GM12878 (cell line): ENCODE results near the gene IPCEF1. TPM values are rescaled to one million over a fixed set of nuclear protein-coding genes. Genes with fewer than 3 reads are reported as not detected.

Experiments used
- ATAC-seq: fragments of 200-7000 bp; cut with Tn5 transposase; 3 replicates; pipeline ENCODE4 v1.9.1; 2020; ENCODE audit warnings: mild to moderate bottlenecking, moderate library complexity
- BruUV-seq: library from RNA; stranded (reverse); fragments of 400-500 nt; replicated peaks from 2 replicates; lab custom pipeline; 2021; lab: Mats Ljungman, UMichigan
- CTCF ChIA-PET: fragments of 300-600 bp; sonication (Branson Sonifier 250); formaldehyde crosslinking; extraction: SDS; loops from one replicate; lab custom pipeline; 2021; ENCODE audit warnings: inconsistent platforms; lab: Yijun Ruan, JAX
- POLR2A ChIA-PET: fragments of 350-600 bp; formaldehyde crosslinking; extraction: SDS; loops from one replicate; lab custom pipeline; 2021; ENCODE audit warnings: inconsistent platforms; lab: Charles Lee
- RAD21 ChIA-PET: fragments of 300-600 bp; sonication (Branson Sonifier 250); formaldehyde crosslinking; loops from one replicate; lab custom pipeline; 2023; ENCODE audit warnings: antibody characterized with exemption; ENCODE audit not compliant: unreplicated experiment; lab: Charles Lee
- SMC1A ChIA-PET: fragments of 300-600 bp; sonication (Branson Sonifier 250); formaldehyde crosslinking; loops from one replicate; lab custom pipeline; 2023; ENCODE audit not compliant: unreplicated experiment, uncharacterized antibody; lab: Charles Lee
- DNase-seq: peaks from one replicate; pipeline ENCODE4 v3.0.0-alpha.2; 2011; ENCODE audit warnings: low read depth, low spot score
- FAIRE-seq: peaks from 3 replicates; lab custom pipeline; 2011; peaks lifted over from hg19 to GRCh38; lab: Jason Lieb, UNC
- H2AFZ ChIP-seq: 2 replicates; pipeline ENCODE4 v1.6.0; 2011; ENCODE audit warnings: low read depth, low read length, control low read depth; ENCODE audit not compliant: control insufficient read depth
- H3K27ac ChIP-seq: 2 replicates; pipeline ENCODE4 v1.5.1; 2011; ENCODE audit warnings: control low read depth; ENCODE audit not compliant: control insufficient read depth, insufficient read depth
- H3K27me3 ChIP-seq, 2 experiments: replicated peaks in 1 of 2; 2 replicates each; pipeline versions ENCODE4 v1.6.0 to v1.6.1; 2011; ENCODE audit warnings: low read length in 1 of 2; ENCODE audit not compliant: control insufficient read depth in 2 of 2, insufficient read depth in 2 of 2
- H3K36me3 ChIP-seq, 2 experiments: 2 replicates each; pipeline ENCODE4 v1.5.1; 2011; ENCODE audit warnings: low read length in 1 of 2; ENCODE audit not compliant: control insufficient read depth in 2 of 2, insufficient read depth in 2 of 2
- H3K4me1 ChIP-seq: 2 replicates; pipeline ENCODE4 v1.6.1; 2011; ENCODE audit warnings: mild to moderate bottlenecking, low read length, moderate library complexity, mixed read lengths; ENCODE audit not compliant: control insufficient read depth, insufficient read depth
- H3K4me2 ChIP-seq: 2 replicates; pipeline ENCODE4 v1.6.0; 2011; ENCODE audit warnings: control low read depth; ENCODE audit not compliant: control insufficient read depth, insufficient read depth
- H3K4me3 ChIP-seq: fragments of 200-600 bp; sonication (generic); 2 replicates; pipeline ENCODE4 v1.5.1; 2016
- H3K79me2 ChIP-seq: 2 replicates; pipeline ENCODE4 v1.6.0; 2011; ENCODE audit warnings: low read length; ENCODE audit not compliant: control insufficient read depth, insufficient read depth
- H3K9ac ChIP-seq: 2 replicates; pipeline ENCODE4 v1.8.0; 2011; ENCODE audit warnings: low read length, control low read depth, mixed read lengths; ENCODE audit not compliant: control insufficient read depth, insufficient read depth
- H3K9me3 ChIP-seq: replicated peaks from 3 replicates; pipeline ENCODE4 v1.5.1; 2011; ENCODE audit warnings: mild to moderate bottlenecking, low read length; ENCODE audit not compliant: control insufficient read depth, insufficient read depth
- H4K20me1 ChIP-seq: 2 replicates; pipeline ENCODE4 v1.6.0; 2011; ENCODE audit not compliant: control insufficient read depth, insufficient read depth
- CREM ChIP-seq: IDR thresholded peaks from 2 replicates; pipeline ENCODE4 v1.6.1; 2014; ENCODE audit warnings: antibody characterized with exemption, low read depth
- HDAC6 ChIP-seq: fragments of 200-600 bp; sonication (generic); IDR thresholded peaks from one replicate; pipeline ENCODE4 v1.8.0; 2017; ENCODE audit warnings: antibody characterized with exemption; ENCODE audit not compliant: unreplicated experiment
- MEF2B ChIP-seq: fragments of 450-650 bp; IDR thresholded peaks from 2 replicates; pipeline ENCODE4 v1.6.1; 2018; ENCODE audit warnings: mild to moderate bottlenecking, moderate library complexity; ENCODE audit not compliant: partially characterized antibody, poor library complexity, severe bottlenecking
- NR2C2 ChIP-seq: IDR thresholded peaks from 2 replicates; pipeline ENCODE4 v1.6.1; 2011; ENCODE audit warnings: borderline replicate concordance, low read depth; ENCODE audit not compliant: control insufficient read depth, insufficient read length
- POLR2AphosphoS5 ChIP-seq: IDR thresholded peaks from 2 replicates; pipeline ENCODE4 v1.6.1; 2011; ENCODE audit warnings: mild to moderate bottlenecking, low read length, inconsistent platforms
- SKIL ChIP-seq: fragments of 450-650 bp; IDR thresholded peaks from 2 replicates; pipeline ENCODE4 v1.6.1; 2017; ENCODE audit warnings: mild to moderate bottlenecking, low read depth, inconsistent platforms; ENCODE audit not compliant: poor library complexity, severe bottlenecking
- STAT3 ChIP-seq: IDR thresholded peaks from 2 replicates; pipeline ENCODE4 v1.6.1; 2011; ENCODE audit warnings: low read depth, low read length, improper control_type of control experiment
- WGBS: methylation state at CpG from one replicate; pipeline ENCODE4 v1.1.6; 2016; ENCODE audit warnings: low lambda C conversion rate; ENCODE audit not compliant: insufficient replicate concordance, insufficient coverage; ENCODE audit errors: missing lambda C conversion rate; 5-methylcytosine and 5-hydroxymethylcytosine counted together
- in situ Hi-C: fragments of 300-500 bp; cut with MboI; formaldehyde crosslinking; loops from 9 replicates; pipeline ENCODE4 v1.14.3; 2018; ENCODE audit warnings: mixed read lengths
- intact Hi-C: fragments of 100-400 bp; cut with micrococcal nuclease; formaldehyde crosslinking; loops from one replicate; pipeline ENCODE4 v1.14.2; 2022; ENCODE audit not compliant: unreplicated experiment
- polyA plus RNA-seq, 11 experiments: library from polyadenylated mRNA; depleted of rRNA in 4 of 11; unstranded in 6 of 11; stranded (reverse) in 5 of 11; fragments of >200 nt; fragmentation: Nextera tagmentation in 4 of 11; fragmentation: Illumina TruSeq in 1 of 11; extraction: Ambion mirVana in 4 of 11; extraction: Trizol in 1 of 11; gene quantifications; 1 replicate in 1 of 11; 2 replicates in 10 of 11; pipeline versions ENCODE4 v1.2.1 to v1.2.3, GENCODE V29; 2011 to 2016; ENCODE audit warnings: inconsistent platforms in 2 of 11, missing spikeins in 2 of 11, low read depth in 1 of 11
- total RNA-seq, 4 experiments: library from RNA; depleted of rRNA in 3 of 4; stranded (reverse); fragments of >200 nt in 3 of 4; fragmentation: Illumina TruSeq in 1 of 4; extraction: Trizol in 1 of 4; gene quantifications; 2 replicates each; pipeline versions ENCODE4 v1.2.1 to v1.2.3, GENCODE V29; 2013 to 2021
- TF ChIP-seq, protein P1 (sequence below): fragments of 450-650 bp; formaldehyde crosslinking; IDR thresholded peaks from 2 replicates; pipeline ENCODE4 v1.4.0; 2022; ENCODE audit warnings: mild to moderate bottlenecking, moderate library complexity

The IPCEF1 gene
- total and polyA plus RNA-seq, 10 of the 15 experiments (the other 5 are each of a cell fraction or from before 2014, with no cell fraction given), result 1.3 to 137 (median 4.2) TPM

DNA sequence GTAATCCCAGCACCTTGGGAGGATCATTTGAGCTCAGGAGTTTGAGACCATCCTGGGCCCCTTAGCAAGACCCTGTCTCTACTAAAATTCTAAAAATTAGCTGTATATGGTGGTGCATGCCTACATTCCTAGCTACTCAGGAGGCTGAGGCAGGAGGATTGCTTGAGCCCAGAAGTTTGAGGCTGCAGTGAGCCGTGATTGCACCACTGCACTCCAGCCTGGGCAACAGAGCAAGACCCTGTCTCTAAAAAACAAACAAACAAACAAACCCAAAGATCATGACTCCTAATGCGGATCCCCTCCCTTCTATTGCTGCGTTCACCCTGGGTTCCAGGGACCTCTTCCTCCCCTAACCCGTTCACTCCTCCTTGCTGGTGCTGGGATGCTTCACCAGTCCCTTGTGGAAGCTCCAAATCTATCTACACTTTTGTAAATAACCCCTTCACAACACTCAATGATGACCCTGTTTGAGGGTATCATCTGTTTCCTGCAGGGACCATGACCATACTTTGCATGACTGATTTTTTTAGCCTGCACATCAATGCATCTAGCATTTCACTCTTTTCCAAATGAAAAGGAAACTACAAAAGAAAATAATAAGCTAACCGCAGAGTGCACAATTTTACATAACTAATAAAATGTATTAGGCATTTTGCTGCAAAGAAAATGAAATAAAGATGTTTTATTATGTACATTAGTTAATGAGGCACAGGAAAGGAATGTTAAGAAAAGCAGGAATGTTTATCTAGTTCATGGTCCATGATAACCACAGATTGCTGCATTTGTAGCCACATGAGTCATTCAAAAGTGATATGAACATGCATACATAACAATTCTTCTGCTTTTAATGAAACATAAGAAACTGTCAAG is 30.5 kb upstream of the IPCEF1 start (continued):
- no peak for TF ChIP-seq MEF2B
- TF ChIP-seq HDAC6, result no peak

GRCh38 chr6:154384191-154384590 is 27.6 kb upstream of the IPCEF1 start:
- ChIA-PET POLR2A (no interaction called here), CTCF (no interaction called here), SMC1A (no interaction called here), RAD21 (no interaction called here)
- no peaks in the 10 kb centered on the region for H3K4me1 ChIP-seq
- no TSS peak for BruUV-seq
- in situ Hi-C loops (no loop called here), intact Hi-C loops (no loop called here)
- H3K9ac ChIP-seq, result no peak overlapping the region
- H3K79me2 ChIP-seq, result no peaks in the 10 kb centered on the region
- H3K27ac ChIP-seq, result no peak overlapping the region
- H3K36me3 ChIP-seq, result no peaks in the 10 kb centered on the region
- no peak overlapping the region for H2AFZ ChIP-seq
- no peaks in the 10 kb centered on the region for H4K20me1 ChIP-seq
- no peak for FAIRE-seq
- no peak overlapping the region for H3K4me2 ChIP-seq
- no peak overlapping the region for H3K4me3 ChIP-seq
- H3K9me3 ChIP-seq, result no peaks in the 10 kb centered on the region; the same call in 2 of the 3 replicates
- ATAC-seq, result no peak
- peaks cover 0 to 2% of the 10 kb centered on the region in 2 experiments; a peak in 2 of 4 replicates for H3K27me3 ChIP-seq
- 44% methylated on average over 2 of the region's 2 CpGs for WGBS
- no peak for DNase-seq
- TF ChIP-seq NR2C2, result no peak
- TF ChIP-seq STAT3, result no peak
- TF ChIP-seq SKIL, result no peak
- no peak for TF ChIP-seq POLR2AphosphoS5
- TF ChIP-seq, protein P1, sequence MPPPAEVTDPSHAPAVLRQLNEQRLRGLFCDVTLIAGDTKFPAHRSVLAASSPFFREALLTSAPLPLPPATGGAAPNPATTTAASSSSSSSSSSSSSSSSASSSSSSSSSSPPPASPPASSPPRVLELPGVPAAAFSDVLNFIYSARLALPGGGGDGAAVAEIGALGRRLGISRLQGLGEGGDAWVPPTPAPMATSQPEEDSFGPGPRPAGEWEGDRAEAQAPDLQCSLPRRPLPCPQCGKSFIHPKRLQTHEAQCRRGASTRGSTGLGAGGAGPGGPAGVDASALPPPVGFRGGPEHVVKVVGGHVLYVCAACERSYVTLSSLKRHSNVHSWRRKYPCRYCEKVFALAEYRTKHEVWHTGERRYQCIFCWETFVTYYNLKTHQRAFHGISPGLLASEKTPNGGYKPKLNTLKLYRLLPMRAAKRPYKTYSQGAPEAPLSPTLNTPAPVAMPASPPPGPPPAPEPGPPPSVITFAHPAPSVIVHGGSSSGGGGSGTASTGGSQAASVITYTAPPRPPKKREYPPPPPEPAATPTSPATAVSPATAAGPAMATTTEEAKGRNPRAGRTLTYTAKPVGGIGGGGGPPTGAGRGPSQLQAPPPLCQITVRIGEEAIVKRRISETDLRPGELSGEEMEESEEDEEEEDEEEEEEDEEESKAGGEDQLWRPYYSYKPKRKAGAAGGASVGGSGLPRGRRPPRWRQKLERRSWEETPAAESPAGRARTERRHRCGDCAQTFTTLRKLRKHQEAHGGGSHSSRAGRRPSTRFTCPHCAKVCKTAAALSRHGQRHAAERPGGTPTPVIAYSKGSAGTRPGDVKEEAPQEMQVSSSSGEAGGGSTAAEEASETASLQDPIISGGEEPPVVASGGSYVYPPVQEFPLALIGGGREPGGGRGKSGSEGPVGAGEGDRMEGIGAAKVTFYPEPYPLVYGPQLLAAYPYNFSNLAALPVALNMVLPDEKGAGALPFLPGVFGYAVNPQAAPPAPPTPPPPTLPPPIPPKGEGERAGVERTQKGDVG (CRISPR knock-in tag), result no peak
- TF ChIP-seq CREM, result no peak
- TF ChIP-seq, all 136 proteins: peak for 0
